C4-2B (cell line): ENCODE measurements around the gene COG1.
"Not testable (repeated sequence)": the region's sequence is repeated elsewhere in the genome, so short reads cannot be mapped to it uniquely, and the experiment has no call there.

ENCODE experiments used
- H3K27ac ChIP-seq: fragments of 450-650 bp; 2 replicates; pipeline ENCODE4 v1.5.1; 2017
- ZFX ChIP-seq: fragments of 450-650 bp; IDR thresholded peaks from 2 replicates; pipeline ENCODE4 v1.6.1; 2017
- TF ChIP-seq, protein P1 (sequence below): fragments of 450-650 bp; conservative IDR thresholded peaks from 2 replicates; pipeline ENCODE4 v1.5.1; 2017; ENCODE audit warnings: mild to moderate bottlenecking

COG1 gene, protein sequence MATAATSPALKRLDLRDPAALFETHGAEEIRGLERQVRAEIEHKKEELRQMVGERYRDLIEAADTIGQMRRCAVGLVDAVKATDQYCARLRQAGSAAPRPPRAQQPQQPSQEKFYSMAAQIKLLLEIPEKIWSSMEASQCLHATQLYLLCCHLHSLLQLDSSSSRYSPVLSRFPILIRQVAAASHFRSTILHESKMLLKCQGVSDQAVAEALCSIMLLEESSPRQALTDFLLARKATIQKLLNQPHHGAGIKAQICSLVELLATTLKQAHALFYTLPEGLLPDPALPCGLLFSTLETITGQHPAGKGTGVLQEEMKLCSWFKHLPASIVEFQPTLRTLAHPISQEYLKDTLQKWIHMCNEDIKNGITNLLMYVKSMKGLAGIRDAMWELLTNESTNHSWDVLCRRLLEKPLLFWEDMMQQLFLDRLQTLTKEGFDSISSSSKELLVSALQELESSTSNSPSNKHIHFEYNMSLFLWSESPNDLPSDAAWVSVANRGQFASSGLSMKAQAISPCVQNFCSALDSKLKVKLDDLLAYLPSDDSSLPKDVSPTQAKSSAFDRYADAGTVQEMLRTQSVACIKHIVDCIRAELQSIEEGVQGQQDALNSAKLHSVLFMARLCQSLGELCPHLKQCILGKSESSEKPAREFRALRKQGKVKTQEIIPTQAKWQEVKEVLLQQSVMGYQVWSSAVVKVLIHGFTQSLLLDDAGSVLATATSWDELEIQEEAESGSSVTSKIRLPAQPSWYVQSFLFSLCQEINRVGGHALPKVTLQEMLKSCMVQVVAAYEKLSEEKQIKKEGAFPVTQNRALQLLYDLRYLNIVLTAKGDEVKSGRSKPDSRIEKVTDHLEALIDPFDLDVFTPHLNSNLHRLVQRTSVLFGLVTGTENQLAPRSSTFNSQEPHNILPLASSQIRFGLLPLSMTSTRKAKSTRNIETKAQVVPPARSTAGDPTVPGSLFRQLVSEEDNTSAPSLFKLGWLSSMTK

DNA sequence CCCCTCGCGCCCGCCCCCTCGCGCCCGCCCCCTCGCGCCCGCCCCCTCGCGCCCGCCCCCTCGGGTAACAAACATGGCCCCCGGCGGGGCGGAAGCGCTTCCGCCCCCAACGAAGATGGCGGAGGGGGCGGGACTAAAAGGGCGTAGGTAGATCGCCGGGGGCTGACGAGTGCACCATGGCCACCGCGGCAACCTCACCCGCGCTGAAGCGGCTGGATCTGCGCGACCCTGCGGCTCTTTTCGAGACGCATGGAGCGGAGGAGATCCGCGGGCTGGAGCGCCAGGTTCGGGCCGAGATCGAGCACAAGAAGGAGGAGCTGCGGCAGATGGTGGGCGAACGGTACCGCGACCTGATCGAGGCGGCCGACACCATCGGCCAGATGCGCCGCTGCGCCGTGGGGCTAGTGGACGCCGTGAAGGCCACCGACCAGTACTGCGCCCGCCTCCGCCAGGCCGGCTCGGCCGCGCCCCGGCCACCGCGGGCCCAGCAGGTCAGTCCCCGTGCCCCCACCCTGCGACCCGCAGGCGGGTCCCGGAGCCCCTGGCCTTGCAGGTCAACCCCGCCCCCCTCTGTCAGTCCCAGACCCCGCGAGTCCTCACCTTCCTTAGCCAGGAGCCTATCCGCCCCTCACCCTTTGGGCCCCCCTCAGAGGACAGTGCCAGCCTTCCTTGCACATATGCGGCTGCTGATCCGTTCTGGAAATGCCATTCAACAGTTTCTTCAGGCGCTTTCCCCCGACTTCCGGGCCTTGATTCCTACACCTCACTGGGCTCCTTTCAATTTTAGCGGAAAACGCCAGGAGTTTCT, at the start of gene COG1:
Gene COG1, plus strand, starts transcription at position 162 of the 808 bp plus-strand sequence. Its CDS starts 15 bp downstream, at position 177.
- TF ChIP-seq ZFX, result peak; percentile 80; the same call in 1 of the 2 replicates
- TF ChIP-seq, protein P1, sequence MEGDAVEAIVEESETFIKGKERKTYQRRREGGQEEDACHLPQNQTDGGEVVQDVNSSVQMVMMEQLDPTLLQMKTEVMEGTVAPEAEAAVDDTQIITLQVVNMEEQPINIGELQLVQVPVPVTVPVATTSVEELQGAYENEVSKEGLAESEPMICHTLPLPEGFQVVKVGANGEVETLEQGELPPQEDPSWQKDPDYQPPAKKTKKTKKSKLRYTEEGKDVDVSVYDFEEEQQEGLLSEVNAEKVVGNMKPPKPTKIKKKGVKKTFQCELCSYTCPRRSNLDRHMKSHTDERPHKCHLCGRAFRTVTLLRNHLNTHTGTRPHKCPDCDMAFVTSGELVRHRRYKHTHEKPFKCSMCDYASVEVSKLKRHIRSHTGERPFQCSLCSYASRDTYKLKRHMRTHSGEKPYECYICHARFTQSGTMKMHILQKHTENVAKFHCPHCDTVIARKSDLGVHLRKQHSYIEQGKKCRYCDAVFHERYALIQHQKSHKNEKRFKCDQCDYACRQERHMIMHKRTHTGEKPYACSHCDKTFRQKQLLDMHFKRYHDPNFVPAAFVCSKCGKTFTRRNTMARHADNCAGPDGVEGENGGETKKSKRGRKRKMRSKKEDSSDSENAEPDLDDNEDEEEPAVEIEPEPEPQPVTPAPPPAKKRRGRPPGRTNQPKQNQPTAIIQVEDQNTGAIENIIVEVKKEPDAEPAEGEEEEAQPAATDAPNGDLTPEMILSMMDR, result no peak
- peak within 1 kb of the TSS; percentile 92 for H3K27ac ChIP-seq

DNA sequence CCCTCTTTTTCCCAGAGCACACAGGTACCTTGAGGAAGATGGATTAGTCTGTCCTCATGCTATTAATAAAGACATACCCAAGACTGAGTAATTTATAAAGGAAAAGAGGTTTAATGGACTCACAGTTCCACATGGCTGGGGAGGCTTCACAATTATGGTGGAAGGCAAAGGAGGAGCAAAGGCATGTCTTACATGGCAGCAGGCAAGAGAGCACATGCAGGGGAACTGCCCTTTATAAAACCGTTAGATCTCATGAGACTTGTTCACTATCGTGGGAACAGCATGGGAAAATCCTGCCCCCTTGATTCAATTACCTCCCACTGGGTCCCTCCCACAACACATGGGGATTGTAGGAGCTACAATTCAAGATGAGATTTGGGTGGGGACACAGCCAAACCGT, 48.6 kb upstream of the COG1 start:
- H3K27ac ChIP-seq, result not testable (repeated sequence)

- no peak overlapping the region for H3K27ac ChIP-seq
- no peak for TF ChIP-seq ZFX
- TF ChIP-seq, protein P1, result no peak
These were observed 47.2 kb upstream of the COG1 start for GRCh38 chr17:73145641-73146040.

DNA sequence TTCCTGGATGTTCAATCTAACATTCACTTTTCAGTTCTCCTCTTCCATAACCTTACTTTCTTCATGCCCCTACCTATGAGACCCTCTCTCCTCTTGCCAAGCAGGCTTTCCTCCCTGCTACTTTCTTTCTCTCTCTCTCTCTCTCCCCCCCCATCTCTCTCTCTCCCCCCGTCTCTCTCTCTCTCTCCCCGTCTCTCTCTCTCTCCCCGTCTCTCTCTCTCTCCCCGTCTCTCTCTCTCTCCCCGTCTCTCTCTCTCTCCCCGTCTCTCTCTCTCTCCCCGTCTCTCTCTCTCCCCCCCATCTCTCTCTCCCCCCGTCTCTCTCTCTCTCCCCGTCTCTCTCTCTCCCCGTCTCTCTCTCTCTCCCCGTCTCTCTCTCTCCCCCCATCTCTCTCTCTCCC, 45.1 kb upstream of the COG1 start:
- H3K27ac ChIP-seq, result not testable (repeated sequence)

GRCh38 chr17:73148540-73149334, 44.1 kb upstream of the COG1 start:
- TF ChIP-seq, protein P1, result no peak
- no peak for TF ChIP-seq ZFX
- no peak overlapping the region for H3K27ac ChIP-seq

GRCh38 chr17:73150622-73151300, 42.1 kb upstream of the COG1 start:
- H3K27ac ChIP-seq, result not testable (repeated sequence)

- H3K27ac ChIP-seq, result no peak overlapping the region
- TF ChIP-seq, protein P1, result no peak
- no peak for TF ChIP-seq ZFX
These were observed 40.8 kb upstream of the COG1 start for GRCh38 chr17:73151916-73152632.
